H4 (cell line): ENCODE results near the gene MCMBP. TPM values are rescaled to one million over a fixed set of nuclear protein-coding genes. Genes with fewer than 3 reads are reported as not detected.
"Not testable (repeated sequence)": the region's sequence is repeated elsewhere in the genome, so short reads cannot be mapped to it uniquely, and the experiment has no call there.

Experiments used
- DNase-seq: peaks from one replicate; pipeline ENCODE4 v3.0.0-alpha.2; 2015; ENCODE audit warnings: low spot score
- total RNA-seq: library from RNA; depleted of rRNA; stranded (reverse); fragments of >200 nt; shearing (Covaris generic); gene quantifications from 2 replicates; pipeline ENCODE4 v1.2.3, GENCODE V29; 2014; rRNA removed

MCMBP gene
- total RNA-seq = 68.7 and 77.3 TPM in 2 replicates

- DNase-seq = no peak
Observed at GRCh38 chr10:119872610-119872859, at the start of gene MCMBP. TSS of gene MCMBP (minus strand) at chr10:119872843. CDS start at chr10:119872584, 259 bp downstream.

GRCh38 chr10:119919826-119920225 is 47.2 kb upstream of the MCMBP start:
- no peak for DNase-seq

GRCh38 chr10:119919271-119919670 is 46.6 kb upstream of the MCMBP start:
- DNase-seq = no peak

GRCh38 chr10:119917777-119918176 is 45.1 kb upstream of the MCMBP start:
- no peak for DNase-seq

GRCh38 chr10:119910689-119911088 is 38.0 kb upstream of the MCMBP start:
- no peak for DNase-seq

GRCh38 chr10:119908166-119908565 is 35.5 kb upstream of the MCMBP start:
- no peak for DNase-seq

GRCh38 chr10:119907695-119908094 is 35.1 kb upstream of the MCMBP start:
- DNase-seq = not testable (repeated sequence)

GRCh38 chr10:119903946-119904666 is 31.5 kb upstream of the MCMBP start:
- DNase-seq = no peak

GRCh38 chr10:119898577-119898976 is 25.9 kb upstream of the MCMBP start:
- no peak for DNase-seq

GRCh38 chr10:119896937-119897770 is 24.5 kb upstream of the MCMBP start:
- DNase-seq = no peak

- peak; percentile 81 for DNase-seq
Observed at GRCh38 chr10:119896061-119896655, 23.5 kb upstream of the MCMBP start.

GRCh38 chr10:119893845-119894427 is 21.3 kb upstream of the MCMBP start:
- DNase-seq = no peak

- no peak for DNase-seq
Observed at GRCh38 chr10:119893074-119893473, 20.4 kb upstream of the MCMBP start.

- DNase-seq = peak; percentile 96
Observed at GRCh38 chr10:119892188-119893065, 19.8 kb upstream of the MCMBP start, which contains the start of gene SEC23IP. TSS of gene SEC23IP (plus strand) at chr10:119892730. CDS start at chr10:119892783, 53 bp downstream.

GRCh38 chr10:119891849-119892187 is 19.2 kb upstream of the MCMBP start:
- DNase-seq = not testable (repeated sequence)

GRCh38 chr10:119890307-119890706 is 17.7 kb upstream of the MCMBP start:
- DNase-seq = not testable (repeated sequence)

- not testable (repeated sequence) for DNase-seq
Observed at GRCh38 chr10:119889201-119889600, 16.6 kb upstream of the MCMBP start.

- DNase-seq = not testable (repeated sequence)
Observed at GRCh38 chr10:119888715-119889114, 16.1 kb upstream of the MCMBP start.

GRCh38 chr10:119886070-119886469 is 13.4 kb upstream of the MCMBP start:
- DNase-seq = not testable (repeated sequence)

GRCh38 chr10:119883901-119884611 is 11.4 kb upstream of the MCMBP start:
- not testable (repeated sequence) for DNase-seq

GRCh38 chr10:119878524-119878923 is 5.9 kb upstream of the MCMBP start:
- DNase-seq = no peak
